HG03439 (cell line): ENCODE data around the gene ATP2B2.

Source experiments
- ATAC-seq: cut with Tn5 transposase; IDR thresholded peaks from one replicate; pipeline ENCODE4 v1.9.1; 2021; ENCODE audit warnings: mild to moderate bottlenecking, moderate library complexity; ENCODE audit not compliant: unreplicated experiment

Gene ATP2B2

DNA sequence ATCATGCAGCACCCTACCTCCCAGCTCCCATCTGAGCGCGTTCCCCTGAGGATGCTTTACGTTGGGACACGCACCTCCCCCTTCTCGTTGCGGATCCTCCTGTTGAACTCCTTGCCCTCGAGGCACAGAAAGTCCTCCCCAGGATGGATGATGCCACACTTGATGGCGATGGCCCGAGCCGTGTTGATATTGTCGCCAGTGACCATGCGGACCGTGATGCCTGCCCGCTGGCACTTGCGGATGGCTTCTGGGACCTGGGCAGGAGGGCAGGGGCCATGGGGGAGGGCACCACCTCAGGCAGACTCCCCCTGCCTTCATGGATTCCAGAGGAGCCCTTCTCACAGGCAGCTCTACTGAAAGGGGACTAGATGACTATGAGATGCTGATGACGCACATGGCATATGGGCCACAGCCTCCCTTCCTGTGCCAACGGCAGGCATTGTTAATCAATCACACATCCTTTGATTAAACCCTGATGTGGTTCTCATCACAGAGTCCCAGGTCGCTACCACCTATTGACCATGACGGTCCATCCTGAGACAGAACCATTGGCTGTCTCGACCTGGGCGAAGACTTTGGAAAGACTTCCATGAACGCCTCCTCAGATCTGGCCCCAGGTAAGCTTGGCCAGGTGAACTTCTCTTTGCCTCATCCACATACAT, 154.9 kb downstream of the ATP2B2 start:
- ATAC-seq, result no peak

DNA sequence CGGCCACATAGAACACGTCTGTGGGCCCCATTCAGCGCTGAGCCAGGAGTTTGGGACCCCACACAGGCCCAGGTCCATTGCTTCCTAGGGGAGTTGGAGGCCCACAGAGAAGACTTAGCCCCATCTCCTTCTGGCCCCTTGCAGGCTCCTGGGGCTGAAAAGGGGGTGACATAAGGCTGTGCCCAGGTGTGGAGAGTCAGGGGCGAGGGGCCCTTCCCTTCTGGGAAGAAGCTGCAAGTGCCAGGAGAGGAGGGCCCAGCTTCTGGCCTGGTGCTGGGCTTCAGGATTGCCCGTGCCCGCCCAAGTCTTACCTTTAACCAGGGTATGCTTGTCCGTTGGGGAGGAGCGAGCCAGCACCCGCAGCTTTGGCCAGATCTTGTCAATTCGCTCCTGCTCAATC, 155.6 kb downstream of the ATP2B2 start:
- ATAC-seq, result no peak

DNA sequence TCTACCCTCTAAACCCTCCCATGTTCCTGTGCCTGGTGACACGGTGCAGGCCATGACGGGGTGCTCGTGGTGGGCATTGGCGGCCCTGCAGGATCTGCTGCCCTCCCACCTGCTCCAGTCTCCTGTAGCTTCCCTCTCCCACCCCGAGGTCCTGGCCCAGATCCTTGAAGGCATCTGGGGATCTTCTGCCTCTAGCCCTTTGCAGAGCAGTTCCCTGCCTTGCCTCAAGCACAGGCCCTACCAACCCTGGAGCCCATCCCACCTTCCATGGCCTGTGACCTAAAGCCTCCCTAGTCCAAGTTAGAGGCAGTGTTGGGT, 157.0 kb downstream of the ATP2B2 start:
- no peak for ATAC-seq

DNA sequence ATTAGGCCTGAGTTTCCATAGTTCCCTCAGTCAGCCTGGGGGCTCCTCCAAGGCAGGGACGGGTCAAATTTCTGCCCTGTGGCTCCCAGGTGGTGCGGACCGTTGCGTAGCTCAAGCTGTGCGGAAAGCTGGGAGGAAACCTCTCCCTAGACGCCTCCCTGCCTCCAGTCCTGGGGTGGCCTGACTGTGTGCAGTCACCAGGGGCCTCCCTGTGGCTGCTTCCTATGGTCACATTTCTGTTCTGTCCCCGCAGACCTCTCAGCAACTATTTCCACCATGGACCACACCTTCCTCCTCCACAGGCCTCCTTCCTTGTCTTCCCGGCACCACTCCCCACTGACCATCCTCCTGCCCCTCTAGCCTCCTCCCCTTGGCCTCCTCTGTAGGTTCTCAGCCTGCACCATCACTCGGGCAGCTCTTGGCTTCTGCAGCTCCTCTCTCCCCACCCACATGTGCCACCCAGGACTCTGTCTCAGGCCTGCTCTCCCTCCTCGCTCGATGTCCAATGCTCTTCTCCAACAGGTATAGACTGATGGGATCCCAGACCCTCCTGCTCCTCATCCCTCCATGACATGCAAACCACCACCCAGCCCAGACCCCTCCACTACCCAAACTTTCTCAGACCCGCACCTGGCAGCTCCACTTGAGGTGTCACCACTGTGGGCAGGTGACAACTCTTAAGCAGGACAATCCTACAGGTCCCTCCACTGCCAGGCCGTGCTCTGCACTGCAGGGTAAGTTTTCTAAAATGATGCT, 157.6 kb downstream of the ATP2B2 start:
- no peak for ATAC-seq

DNA sequence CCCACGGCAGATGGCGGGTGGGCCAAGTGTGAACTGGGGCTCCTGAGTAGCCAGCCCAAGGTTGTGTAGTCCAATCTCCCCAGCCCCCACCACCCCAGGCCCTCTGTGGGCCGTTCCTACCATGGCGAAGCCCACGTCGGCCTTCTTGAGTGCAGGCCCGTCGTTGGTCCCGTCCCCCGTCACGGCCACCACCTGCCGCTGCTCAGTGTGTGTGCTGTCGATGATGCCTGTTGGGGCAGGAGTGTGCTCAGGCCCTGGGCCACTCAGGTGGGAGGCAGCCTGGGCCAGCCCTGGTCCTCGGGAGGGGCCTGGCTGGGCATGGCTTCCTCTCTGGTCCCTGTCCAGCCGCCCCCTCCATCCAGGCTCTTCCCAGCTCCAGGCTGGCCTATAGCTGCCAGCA, 159.5 kb downstream of the ATP2B2 start:
- no peak for ATAC-seq

DNA sequence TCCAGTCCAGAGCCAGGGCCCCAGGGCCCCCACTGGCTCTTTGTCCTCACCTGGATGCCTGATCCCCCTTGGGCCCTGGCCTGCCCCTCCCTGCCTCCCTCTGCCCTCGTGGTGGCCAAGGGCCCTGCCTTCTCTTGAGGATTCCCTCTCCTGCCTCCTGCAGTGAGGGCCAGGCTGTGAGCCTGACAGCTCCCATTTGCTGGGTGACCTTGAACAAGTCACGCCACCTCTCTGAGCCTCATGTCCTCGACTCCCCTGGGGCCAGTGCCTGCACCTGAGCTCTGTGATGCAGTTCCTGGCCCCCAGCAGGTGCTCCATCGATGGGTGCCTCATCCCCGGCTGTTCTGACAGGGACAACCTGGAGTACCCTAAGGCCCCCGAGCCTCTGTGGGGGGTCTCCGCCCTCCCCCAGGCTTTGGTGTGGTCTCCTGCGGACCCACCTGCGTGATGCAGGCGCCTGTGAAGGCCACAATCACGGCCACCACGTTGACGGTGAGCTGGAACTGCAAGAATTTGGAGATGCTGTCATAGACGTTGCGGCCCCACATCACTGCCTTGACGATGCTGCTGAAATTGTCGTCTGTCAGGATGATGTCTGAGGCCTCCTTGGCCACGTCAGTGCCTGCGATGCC, 160.3 kb downstream of the ATP2B2 start:
- ATAC-seq, result no peak

DNA sequence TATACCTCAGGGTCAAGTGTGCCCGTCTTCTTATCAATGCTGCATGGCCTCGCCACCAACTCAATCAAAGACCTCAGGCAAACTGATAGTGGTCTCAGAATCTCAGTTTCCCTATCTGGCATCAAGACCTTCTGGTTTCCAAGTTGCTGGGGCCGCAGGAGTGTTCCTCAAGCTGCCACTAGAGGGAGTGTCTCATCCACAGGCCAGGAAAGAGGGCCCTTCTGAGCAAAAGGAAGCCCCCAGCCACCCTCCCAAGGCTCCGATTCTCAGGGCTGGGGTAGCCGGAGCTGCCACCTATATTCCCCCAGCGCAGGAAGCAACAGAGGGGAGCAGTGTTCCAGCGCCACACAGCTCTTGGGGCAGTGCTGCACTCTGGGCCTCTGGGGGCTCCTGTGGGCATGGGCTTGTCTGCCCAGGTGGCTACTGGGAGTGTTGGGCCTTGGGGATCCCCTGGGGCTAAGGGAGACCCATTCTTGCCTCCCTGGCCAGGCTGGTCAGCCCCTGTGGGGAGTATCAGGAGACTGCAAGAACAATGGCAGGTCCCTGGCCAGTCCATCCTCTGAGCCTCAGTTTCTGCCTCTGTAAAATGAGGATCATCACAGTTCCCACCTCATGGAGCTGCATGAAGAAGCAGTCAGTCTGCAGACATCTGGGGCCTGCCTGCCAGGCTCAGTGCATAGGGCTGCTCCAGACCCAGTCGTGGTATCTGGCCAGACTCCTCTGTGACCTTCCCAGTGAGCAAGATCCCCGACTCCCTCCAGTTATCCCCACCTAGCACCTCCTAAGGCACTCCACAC, 161.0 kb downstream of the ATP2B2 start:
- no peak for ATAC-seq

DNA sequence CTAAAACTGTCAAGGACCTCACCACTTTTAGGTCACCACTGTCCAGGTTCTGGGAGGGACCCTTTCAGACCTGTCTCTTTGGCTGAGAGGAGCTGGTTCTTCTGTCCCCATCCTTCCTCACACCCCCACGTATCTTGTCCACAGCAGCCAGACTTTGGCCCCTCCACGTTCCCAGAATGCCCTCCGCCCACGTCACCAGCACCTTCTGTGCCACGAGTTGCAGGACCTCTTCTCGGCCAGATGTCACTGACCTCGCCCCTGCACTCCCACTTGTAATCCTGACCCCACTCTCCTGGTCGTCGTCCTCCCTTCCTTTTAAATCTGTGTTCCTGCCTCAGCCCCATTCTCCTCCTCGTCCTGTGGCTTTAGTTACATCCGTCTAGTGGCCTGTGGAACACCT, 161.9 kb downstream of the ATP2B2 start:
- no peak for ATAC-seq

DNA sequence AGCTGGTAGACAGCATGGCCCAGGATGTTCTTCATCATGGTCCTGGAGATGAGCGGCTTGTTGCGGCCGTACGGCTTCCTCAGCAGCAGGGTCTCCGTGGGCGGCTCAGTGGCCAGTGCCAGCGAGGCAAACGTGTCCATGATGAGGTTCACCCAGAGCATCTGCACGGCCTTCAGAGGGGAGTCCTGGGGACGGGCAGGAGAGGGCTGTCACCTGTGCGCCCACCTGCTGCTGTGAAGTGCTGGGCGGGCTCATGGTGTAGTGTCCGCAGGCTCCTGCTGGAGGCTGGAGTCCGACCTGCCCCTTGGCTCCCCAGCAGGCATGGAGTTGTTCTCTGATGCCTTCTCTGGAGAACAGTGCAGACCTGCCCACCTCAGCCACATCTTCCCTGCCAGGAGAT, 162.6 kb downstream of the ATP2B2 start:
- ATAC-seq, result no peak

DNA sequence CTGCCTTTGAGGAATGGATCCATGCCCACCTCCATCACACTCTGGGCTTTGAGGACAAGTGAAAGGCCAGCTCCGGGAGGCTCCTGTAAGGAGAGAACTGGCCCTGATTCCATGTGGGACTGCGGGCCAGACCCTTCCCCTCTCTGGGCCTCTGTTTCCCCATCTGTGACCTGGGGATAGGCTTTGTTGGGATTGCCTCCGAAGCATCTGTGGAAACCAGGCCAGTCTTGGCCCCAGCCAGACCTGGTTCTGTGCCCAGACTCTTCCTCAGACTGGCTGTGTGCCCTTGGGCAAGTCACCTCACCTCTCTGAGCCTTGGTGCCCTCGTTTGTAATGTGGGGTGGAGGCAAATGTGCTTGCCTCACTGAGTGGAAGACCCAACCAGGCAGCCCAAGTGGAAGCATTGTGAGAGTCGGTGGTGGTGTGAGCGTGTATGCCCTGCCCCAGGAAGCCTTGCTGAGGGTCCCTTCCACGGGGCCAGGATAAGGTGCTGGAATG, 163.4 kb downstream of the ATP2B2 start:
- ATAC-seq, result no peak

DNA sequence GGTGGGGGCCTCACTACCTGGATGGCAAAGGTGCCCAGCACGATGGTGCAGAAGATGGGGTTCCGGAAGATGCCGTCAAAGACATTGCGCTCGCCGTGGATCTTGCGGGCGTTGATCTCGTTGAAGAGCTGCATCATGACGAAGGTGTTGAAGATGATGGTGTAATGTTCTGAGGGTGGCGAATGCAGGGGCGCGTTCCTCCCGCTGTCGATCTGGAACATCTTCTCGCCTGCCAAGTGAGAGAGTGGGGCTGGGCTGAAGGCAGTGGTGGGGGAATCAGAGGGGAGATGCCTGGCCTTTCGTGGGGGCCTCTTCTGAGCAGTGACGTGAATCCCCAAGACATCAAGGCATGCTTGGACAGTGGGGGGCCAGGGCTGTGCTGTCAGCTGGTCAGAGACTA, 164.9 kb downstream of the ATP2B2 start:
- no peak for ATAC-seq

DNA sequence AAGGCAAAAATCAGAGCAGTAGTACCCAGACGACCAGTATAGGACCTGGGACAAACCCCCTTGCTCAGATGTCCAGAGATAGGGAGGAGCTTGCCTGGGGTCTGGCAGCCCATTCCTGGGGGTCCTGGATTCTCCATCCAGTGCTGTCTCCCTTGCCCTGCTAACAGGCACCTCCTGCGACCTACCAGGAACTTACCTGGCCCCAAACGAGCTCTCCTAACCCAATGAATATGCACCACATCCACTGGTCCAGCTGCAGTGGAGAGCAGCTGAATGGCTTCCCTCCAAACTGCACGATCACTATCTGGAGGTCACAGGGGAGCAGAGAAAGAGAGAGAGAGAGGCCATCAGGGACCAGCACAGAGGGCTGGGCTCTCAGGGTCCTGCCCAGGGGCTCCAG, 165.3 kb downstream of the ATP2B2 start:
- no peak for ATAC-seq

DNA sequence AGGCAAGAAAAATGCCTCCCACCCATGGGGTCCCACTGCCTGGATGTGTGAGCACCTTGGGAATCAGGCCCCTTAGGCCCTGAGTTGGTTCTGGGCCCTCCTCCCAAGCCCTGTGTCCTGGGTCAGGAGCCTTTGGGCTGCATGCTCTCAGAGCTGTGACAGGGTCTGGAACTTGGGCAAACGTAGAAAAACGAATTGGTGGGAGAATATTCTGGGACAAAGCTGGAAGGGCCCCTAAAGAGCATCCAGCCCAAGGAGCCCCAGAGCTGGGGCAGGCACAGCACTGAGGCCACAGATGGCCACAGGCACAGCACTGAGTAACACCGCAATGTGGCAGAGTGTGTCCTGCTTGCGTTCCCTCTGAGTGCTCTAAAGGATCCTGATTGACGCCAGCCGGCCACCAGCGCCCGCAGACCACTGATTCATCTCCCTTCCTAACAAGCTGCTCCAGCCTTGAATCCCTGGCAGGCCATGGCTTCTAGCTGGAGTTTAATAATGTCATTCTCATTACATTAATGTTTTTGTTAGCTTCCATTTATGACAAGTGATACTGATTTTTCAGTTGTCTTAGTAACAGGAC, 165.9 kb downstream of the ATP2B2 start:
- ATAC-seq, result no peak

DNA sequence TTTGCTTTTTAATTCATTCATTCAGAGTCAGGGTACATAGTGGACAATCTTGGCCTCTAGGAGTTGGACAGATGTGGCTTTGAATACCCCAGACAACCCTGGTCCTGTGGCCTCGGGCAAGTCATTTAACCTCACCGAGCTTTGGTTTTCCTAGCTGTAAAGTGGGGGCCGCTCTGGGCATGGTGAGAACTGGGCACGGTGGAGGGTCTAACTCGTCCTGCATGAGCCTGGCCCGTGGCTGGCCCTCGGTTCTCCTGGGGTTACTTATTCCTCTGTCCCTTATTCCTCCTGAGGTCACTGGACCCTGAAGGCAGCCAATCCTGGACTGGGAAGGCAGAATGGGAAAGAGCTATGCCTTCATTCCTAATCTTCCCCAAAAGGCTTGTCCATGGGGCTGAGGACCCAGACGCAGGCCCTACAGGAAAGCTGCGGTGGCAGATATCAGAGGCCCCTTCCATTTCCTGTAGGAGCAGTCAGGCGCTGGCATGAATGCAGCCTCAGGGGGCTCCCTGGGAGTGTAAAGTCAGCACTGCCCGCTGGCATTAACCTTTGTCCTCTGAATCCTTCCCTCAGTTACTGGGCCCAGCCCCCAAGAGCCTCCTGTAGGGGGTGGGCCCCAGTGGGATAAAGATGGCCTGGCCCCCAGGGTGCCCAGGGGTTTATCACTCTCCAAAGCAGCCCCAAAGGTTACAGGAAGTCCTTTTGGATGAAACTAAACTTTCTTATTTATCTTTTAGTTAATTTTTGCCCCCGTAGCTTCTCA, 166.6 kb downstream of the ATP2B2 start:
- ATAC-seq, result no peak

DNA sequence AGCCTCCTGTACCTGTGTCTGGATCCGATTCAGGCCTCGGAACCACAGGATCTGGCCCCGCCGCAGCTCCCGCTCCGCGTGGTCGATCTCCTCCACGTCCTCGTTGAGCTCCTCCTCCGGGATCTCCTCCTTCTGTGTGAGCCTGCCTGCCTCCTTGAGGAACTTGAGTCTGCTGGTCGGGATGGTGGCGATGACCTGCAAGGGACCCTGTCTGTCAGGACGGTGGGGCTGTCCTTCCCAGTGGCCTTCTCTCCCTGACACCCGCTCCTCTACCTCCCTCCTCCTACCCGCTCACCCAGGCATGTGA, 167.3 kb downstream of the ATP2B2 start:
- ATAC-seq, result no peak

DNA sequence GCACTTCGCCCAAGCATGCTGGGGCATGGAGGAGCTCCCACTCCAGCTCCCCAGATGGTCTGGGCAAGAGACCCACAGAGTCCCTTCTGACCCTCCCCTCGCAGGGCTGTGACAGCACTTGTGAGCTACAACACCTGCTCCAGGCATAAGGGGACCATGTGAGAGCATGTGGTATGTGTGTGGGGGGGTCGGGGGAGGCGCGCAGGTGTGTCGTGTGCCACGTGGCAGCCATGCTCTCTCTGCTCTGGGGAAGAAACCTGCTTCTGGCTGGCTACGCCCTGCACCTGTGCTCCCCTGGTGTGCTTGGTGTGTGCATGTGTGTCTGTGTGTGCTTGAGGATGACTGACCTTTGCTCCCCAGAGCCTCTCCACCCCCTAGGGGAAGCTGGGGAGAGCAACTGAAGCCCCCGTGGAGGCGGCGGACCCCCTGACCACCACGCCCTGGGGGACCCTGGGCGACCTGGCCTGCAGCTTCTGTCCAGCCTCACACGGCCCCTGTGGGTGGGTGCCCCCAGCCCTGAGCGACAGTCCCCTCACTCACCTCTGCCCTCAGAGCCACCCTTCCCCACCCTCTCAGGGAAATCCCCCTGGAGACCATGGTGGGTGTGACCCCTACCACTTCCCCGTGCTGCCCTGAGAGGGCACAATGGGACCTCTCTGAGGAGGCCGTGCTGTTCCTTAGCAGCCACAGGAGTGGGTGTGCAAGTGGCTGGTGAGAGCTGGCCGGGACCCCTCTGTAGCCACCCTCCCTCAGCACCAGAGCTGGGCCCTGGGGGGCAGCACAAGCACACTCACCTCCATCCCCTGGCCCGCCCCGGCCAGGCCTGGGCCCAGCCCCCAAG, 167.8 kb downstream of the ATP2B2 start:
- ATAC-seq, result no peak

DNA sequence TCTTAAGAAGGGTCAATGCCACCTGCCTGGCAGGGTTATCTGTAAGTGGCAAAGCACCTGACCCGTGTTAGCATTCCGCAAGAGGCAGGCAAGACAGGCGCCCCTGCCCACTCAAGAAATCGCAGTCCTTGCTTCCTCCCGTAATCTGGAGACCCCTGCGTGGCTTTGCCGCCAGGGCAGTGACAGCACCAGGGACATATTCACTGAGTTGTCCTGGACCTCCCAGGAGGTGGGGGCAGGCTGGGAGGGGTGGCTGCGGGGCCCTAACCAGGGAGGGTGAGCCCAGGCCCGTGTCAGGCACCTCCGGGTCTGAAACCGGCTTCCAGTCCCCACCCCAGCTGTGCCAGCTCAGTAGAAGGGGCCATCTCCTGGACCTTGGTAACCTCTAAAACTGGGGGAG, 168.6 kb downstream of the ATP2B2 start:
- no peak for ATAC-seq

DNA sequence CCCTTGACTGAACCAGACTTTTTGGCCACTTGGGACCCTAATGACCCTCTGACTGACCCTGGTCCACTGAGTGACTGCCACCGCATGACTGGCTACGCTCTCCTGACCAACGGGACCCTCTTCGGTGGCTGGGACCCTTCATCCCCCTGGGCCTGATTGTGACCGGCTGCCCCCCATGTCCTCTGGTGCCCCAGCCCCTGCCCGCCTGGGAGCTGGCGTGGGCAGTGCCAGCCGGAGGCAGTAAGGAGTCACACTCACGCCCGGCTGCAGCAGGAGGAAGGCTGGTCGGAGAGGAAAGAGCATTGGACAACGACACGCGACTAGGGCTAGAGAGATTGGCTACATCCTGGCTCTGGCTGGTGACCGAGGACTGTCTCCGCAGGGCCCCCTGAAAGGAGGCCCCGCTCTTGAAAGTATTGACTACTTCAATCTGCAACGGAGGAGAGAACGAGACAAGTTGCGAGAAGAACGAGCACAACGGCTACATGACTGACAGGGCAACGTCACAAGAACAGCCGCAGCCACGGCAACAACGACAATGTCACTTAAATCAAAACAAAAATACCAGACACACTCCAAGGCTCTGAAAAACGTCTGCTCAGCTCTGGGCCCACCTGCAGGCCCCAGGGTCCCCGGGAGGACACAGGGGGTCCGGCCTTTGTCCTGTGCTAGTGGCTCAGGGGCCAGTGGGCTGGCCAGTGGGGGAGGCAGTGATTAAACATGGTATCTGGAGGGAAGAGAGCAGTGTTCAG, 169.3 kb downstream of the ATP2B2 start:
- ATAC-seq, result no peak

DNA sequence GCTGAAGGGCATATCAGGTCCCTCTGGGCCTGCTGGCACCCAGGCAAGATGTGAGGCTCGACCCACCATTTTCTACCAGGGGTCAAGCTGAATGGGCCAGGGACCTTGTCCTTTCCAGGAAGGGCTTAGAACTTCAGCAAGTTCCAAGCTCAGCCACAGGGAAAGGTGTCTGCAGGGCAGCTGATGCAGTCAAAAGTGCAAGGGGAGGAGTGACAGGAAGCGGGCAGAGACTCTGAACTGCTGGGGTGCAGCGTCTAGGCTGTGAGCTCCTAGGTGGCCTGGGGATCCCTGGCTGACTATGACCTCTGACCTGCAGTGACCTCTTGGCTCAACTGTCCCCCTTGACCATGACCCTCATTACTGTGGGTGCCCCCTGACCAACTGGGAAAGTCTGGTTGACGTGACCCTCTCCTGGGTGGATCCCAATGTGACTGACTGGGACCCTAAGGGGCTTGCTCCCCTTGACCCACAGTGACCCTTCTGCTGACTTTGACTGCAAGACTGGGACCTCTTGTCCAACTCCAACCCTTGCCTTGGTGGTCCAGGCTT, 170.1 kb downstream of the ATP2B2 start:
- ATAC-seq, result no peak
